NCI-H1694 treated with DMSO at 0.1 percent for 48 hours (cell line): ENCODE results near the gene FAM184B.

ENCODE experiments used
- DNase-seq: peaks from one replicate; lab custom pipeline; 2025; lab: John Stamatoyannopoulos, UW

Gene FAM184B

GRCh38 chr4:17635056-17635455 is 146.4 kb downstream of the FAM184B start:
- no peak for DNase-seq

DNA sequence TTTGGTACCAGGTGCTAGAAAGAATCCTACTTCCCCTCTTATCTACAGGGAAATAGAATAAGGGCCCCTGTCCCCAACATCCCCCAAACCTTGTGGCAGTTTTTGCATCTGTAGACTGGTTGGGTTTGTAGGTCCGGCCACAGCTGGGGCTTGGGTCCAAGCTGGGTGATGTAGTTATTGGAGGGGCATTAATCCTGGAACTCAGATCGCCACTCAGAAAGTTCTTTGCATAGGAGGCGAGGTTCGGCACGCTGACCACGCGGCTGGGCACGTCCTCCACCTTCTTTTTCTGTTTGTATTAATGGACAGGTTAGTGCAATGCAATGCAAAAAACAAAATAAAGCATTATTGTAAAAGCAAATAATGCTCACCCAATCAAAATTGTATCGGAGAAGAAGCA is 147.8 kb downstream of the FAM184B start:
- no peak for DNase-seq

DNA sequence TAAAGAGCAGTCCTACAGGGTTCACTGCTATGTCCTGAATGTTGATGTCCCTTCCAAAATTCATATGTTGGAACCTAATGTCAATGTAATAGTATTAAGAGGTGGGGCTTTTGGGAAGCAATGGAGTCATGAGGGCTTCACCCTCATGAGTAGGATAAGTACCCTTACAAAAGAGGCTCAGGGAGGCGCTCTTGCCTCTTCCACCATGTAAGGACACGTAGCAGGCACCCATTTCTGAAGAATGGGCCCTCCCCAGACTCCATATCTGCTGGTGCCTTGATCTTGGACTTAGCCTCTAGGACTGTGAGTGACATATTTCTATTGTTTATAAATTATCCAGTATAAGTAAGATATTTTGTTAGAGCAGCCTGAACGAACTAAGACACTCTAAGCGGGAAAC is 151.2 kb downstream of the FAM184B start:
- DNase-seq: no peak

GRCh38 chr4:17624821-17625220 is 156.6 kb downstream of the FAM184B start:
- no peak for DNase-seq

DNA sequence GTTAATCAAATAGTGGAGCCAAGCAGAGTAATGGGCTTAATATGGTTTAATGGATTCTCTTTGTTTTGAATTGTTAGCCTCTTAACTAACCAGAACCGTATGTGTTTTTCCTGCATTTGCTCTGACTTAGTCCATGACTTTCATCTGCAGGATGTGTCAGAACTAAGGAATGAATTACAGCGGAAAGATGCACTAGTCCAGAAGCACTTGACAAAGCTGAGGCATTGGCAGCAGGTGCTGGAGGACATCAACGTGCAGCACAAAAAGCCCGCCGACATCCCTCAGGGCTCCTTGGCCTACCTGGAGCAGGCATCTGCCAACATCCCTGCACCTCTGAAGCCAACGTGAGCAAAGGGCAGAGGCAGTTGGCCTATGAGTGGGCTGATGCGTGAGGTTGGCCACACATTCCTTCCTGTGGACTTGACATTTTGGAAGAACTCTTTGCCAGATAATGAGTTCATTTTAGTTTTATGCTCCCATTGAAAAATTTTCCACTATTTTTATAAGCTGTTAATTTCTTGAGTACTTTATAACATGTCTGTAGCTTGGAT is 157.9 kb downstream of the FAM184B start:
- no peak for DNase-seq

- DNase-seq: no peak
These were observed 161.9 kb downstream of the FAM184B start for GRCh38 chr4:17619416-17620105.

DNA sequence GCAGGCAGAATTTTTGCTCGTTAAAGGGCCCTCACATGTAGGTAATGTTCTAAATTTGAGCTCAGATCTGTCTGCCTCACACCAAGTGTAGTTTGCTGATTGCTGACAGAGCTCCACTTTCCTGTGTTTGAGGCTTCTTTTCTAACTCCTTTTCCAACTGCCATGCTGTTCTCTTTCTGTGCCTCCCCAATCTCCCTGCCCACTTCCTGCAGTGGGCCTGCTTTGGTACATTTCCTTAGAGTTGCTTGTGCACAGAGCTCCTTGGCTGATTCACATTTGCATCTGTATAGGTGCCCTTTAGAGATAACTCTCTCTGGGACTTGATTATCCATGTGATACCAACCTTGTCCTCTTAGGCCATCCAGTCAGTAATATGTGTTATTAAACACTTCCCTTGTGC is 162.5 kb downstream of the FAM184B start:
- DNase-seq: no peak

GRCh38 chr4:17616283-17616682 is 165.1 kb downstream of the FAM184B start:
- DNase-seq: no peak

- peak; percentile 76 for DNase-seq
These were observed 166.8 kb downstream of the FAM184B start, which contains the start of gene MED28 for GRCh38 chr4:17614416-17615299. Gene MED28 (plus strand): TSS chr4:17614641. CDS start chr4:17614655, 14 bp downstream.

- DNase-seq: no peak
These were observed 167.5 kb downstream of the FAM184B start for GRCh38 chr4:17613761-17614415.

DNA sequence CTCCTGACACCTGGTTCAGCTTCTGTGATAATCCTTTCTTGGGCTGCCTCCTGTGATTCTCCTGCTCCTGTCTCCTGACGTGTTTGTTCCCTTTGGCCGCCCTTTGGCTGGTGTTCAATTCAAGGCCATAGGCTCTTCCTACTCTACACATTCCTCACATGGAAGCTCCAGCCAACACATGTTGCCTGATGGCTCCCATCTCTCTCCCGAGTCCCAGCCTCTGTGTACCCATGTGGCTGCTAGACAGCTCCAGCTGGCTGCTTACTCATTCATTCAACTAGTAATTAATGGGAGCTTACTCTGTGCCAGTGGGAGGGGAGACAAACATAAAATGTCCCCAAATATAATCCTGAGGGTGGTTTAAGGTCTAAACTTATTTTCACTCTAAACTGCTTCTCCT is 176.2 kb downstream of the FAM184B start:
- peak; percentile 0 for DNase-seq

- DNase-seq: no peak
These were observed 181.6 kb downstream of the FAM184B start for GRCh38 chr4:17599826-17600225.

DNA sequence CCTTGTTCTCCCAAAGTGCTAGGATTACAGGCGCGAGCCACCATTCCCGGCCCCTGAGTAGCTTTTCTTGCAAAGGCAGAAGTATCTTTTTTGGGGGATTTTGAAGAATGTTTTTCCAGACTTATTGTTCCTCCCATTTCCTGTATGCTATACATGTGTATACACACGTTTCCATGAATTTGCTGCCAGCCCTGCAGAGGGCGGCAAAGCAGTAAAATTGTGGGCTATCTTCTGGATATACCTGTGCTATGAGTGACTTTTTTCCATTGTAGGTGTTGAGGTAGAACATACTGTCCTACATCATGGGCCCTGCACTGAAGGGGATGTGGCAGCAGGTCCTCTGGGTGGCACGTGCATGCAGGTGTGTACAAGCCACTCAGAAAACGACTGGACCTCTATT is 183.9 kb downstream of the FAM184B start:
- DNase-seq: no peak

GRCh38 chr4:17595471-17596005 is 185.9 kb downstream of the FAM184B start:
- no peak for DNase-seq

DNA sequence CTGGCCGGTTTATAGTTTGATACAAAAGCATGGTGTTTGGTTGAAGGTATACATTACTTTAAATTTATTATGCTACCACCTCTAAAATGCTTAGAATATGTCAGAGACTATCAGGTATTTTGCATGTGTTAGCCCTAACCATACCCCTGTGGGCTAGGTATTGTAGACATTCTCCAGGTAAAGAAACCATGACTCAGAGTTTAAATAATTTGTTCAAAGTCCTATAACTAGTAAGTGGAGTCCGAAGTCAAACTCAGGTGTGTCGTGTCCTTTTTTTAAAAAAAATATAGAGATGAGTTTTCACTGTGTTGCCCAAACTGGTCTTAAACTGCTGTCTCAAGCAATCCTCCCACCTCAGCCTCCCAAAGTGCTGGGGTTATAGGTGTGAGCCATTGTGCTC is 192.1 kb downstream of the FAM184B start:
- DNase-seq: no peak

GRCh38 chr4:17587094-17587822 is 194.2 kb downstream of the FAM184B start:
- DNase-seq: no peak

- no peak for DNase-seq
These were observed 196.8 kb downstream of the FAM184B start for GRCh38 chr4:17584521-17585213.

- no peak for DNase-seq
These were observed 197.5 kb downstream of the FAM184B start for GRCh38 chr4:17583941-17584340.

GRCh38 chr4:17583276-17583675 is 198.1 kb downstream of the FAM184B start:
- DNase-seq: no peak

GRCh38 chr4:17580969-17581368 is 200.5 kb downstream of the FAM184B start:
- DNase-seq: no peak
